Fibroblast of lung (primary cell): ENCODE results near the gene MYH10. TPM values are rescaled to one million over a fixed set of nuclear protein-coding genes. Genes with fewer than 3 reads are reported as not detected.

Source experiments
- DNase-seq, 2 donors: peaks; one replicate each; pipeline versions ENCODE4 v3.0.0 to v3.0.0-alpha.2; 2010; ENCODE audit warnings: low read depth in 2 of 2
- H2AFZ ChIP-seq: 2 replicates; pipeline ENCODE4 v1.5.1; 2012; ENCODE audit warnings: low read length, control low read depth, inconsistent platforms
- H3K27ac ChIP-seq: 2 replicates; pipeline ENCODE4 v1.5.1; 2011; ENCODE audit warnings: low read length, control low read depth; ENCODE audit not compliant: insufficient read depth
- H3K27me3 ChIP-seq: 2 replicates; pipeline ENCODE4 v1.5.1; 2011; ENCODE audit warnings: mild to moderate bottlenecking, low read length; ENCODE audit not compliant: control insufficient read depth, insufficient read depth
- H3K36me3 ChIP-seq: 2 replicates; pipeline ENCODE4 v1.5.1; 2011; ENCODE audit warnings: low read length; ENCODE audit not compliant: control insufficient read depth, insufficient read depth
- H3K4me1 ChIP-seq: 2 replicates; pipeline ENCODE4 v1.5.1; 2011; ENCODE audit warnings: low read length; ENCODE audit not compliant: control insufficient read depth, insufficient read depth; ENCODE audit errors: extremely low read depth
- H3K4me2 ChIP-seq: 2 replicates; pipeline ENCODE4 v1.5.1; 2011; ENCODE audit warnings: low read length, control low read depth; ENCODE audit not compliant: insufficient read depth; ENCODE audit errors: extremely low read depth
- H3K4me3 ChIP-seq, 4 experiments: fragments of 200-600 bp in 1 of 4; sonication (generic) in 1 of 4; replicated peaks in 1 of 4; 2 replicates each; pipeline ENCODE4 v1.5.1; 2011 to 2016; ENCODE audit warnings: low read length in 4 of 4, low read depth in 3 of 4, mild to moderate bottlenecking in 3 of 4, control low read depth in 2 of 4, inconsistent platforms in 1 of 4, mixed read lengths in 1 of 4; ENCODE audit not compliant: insufficient read depth in 1 of 4; ENCODE audit errors: control extremely low read depth in 1 of 4
- H3K79me2 ChIP-seq: 2 replicates; pipeline ENCODE4 v1.5.1; 2012; ENCODE audit warnings: mild to moderate bottlenecking, low read length, inconsistent platforms; ENCODE audit not compliant: control insufficient read depth, insufficient read depth
- H3K9ac ChIP-seq: 2 replicates; pipeline ENCODE4 v1.5.1; 2011; ENCODE audit warnings: mild to moderate bottlenecking, low read length, control low read depth; ENCODE audit not compliant: insufficient read depth
- H3K9me3 ChIP-seq: 2 replicates; pipeline ENCODE4 v1.5.1; 2012; ENCODE audit warnings: low read depth, low read length; ENCODE audit not compliant: control insufficient read depth, insufficient read depth
- H4K20me1 ChIP-seq: 2 replicates; pipeline ENCODE4 v1.5.1; 2011; ENCODE audit warnings: low read length; ENCODE audit not compliant: control insufficient read depth, insufficient read depth; ENCODE audit errors: extremely low read depth
- CTCF ChIP-seq, 2 donors: IDR thresholded peaks in 1 of 2; conservative IDR thresholded peaks in 1 of 2; 1 replicate in 1 of 2; 2 replicates in 1 of 2; pipeline ENCODE4 v1.5.1; 2011 to 2012; ENCODE audit warnings: low read length in 2 of 2, control low read depth in 1 of 2, inconsistent platforms in 1 of 2, low read depth in 1 of 2, mild to moderate bottlenecking in 1 of 2
- EZH2 ChIP-seq: IDR thresholded peaks from 2 replicates; pipeline ENCODE4 v1.5.1; 2012; ENCODE audit warnings: low read length, control low read depth, mild to moderate bottlenecking; ENCODE audit errors: missing control alignments
- polyA plus RNA-seq, 2 donors: library from polyadenylated mRNA; depleted of rRNA in 1 of 2; stranded (reverse) in 1 of 2; unstranded in 1 of 2; fragments of >200 nt; gene quantifications; 2 replicates each; pipeline ENCODE4 v1.2.1, GENCODE V29; 2011 to 2012; ENCODE audit warnings: missing spikeins in 1 of 2
- total RNA-seq: library from RNA; depleted of rRNA; stranded (reverse); fragments of >200 nt; gene quantifications from 2 replicates; pipeline ENCODE4 v1.2.1, GENCODE V29; 2014

The MYH10 gene
- total and polyA plus RNA-seq, 2 donors (not counting 1 experiment from before 2014, with no cell fraction given): 54.6 to 104 TPM

DNA sequence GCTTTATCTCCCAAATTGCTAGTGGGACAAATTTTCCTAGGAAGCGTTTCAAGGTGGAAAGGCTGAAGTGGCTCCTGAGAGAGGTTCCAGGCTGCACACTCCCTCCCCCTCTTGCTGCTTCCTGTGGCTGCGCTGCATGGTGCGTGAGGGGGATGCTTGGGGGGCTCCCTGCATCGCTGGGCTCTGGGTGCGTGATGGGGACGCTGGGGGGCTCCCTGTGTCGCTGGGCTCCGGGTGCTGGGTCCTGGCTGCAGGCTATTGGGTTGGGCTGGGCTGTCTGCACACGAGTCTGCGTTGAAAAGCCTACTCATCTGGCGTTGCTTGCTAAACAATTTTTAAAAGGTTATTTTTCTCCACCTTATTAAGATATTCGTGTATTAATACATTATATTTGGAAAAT, 164.8 kb downstream of the MYH10 start:
- Histone ChIP-seq H2AFZ (no peak overlapping the region), H3K27me3 (no peaks in the 10 kb centered on the region), H3K79me2 (peaks cover 39% of the 10 kb centered on the region), H3K36me3 (peaks cover 27% of the 10 kb centered on the region), H3K9ac (no peak overlapping the region), H3K4me3 (no peak overlapping the region), H3K4me1 (peaks cover 8% of the 10 kb centered on the region), H3K4me2 (no peak overlapping the region), H3K9me3 (no peaks in the 10 kb centered on the region), H3K27ac (no peak overlapping the region), H4K20me1 (no peaks in the 10 kb centered on the region)
- DNase-seq: no peak
- TF ChIP-seq EZH2 (no peak), CTCF (conservative IDR thresholded peaks at IDR 0.05 in 1 of 2, IDR thresholded peaks at IDR 0.05 in 1 of 2; ENCODE audit: low read depth in 1 of 2, low read length in 2 of 2) (no peak)

- Histone ChIP-seq H3K9ac (no peak overlapping the region), H3K4me1 (peaks cover 4% of the 10 kb centered on the region), H3K36me3 (peaks cover 25% of the 10 kb centered on the region), H3K4me3 (no peak overlapping the region), H3K27me3 (no peaks in the 10 kb centered on the region), H3K4me2 (no peak overlapping the region), H3K27ac (no peak overlapping the region), H3K79me2 (peaks cover 39% of the 10 kb centered on the region), H4K20me1 (no peaks in the 10 kb centered on the region), H2AFZ (no peak overlapping the region), H3K9me3 (no peaks in the 10 kb centered on the region)
- TF ChIP-seq CTCF (conservative IDR thresholded peaks at IDR 0.05 in 1 of 2, IDR thresholded peaks at IDR 0.05 in 1 of 2; ENCODE audit: low read depth in 1 of 2, low read length in 2 of 2): no peak
- TF ChIP-seq EZH2: no peak
- DNase-seq: peak in 1 of 2 donors; percentile 16
These were observed 165.2 kb downstream of the MYH10 start for GRCh38 chr17:8465356-8465755.

DNA sequence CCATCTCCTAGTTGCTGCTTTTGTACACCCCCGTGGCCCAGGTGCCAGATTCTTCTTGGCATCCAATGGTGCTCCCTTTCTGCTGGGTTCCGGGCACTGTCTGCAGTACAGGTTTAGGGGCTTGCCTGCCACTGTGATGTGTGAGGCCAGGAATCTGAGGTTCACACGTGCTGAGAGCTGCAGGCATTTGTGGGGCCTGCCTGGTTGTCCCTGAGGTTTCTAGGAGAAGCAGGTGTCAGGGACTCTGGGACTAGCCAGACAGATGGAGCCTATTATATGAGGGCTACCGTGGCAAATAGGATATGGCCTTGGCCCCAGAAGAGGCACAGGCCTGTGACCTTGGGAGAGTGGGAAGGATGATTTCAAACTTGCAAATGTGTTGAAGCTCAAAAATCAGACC, 165.6 kb downstream of the MYH10 start:
- no peak overlapping the region for H2AFZ ChIP-seq
- TF ChIP-seq EZH2: no peak
- no peak for TF ChIP-seq CTCF (conservative IDR thresholded peaks at IDR 0.05 in 1 of 2, IDR thresholded peaks at IDR 0.05 in 1 of 2; ENCODE audit: low read depth in 1 of 2, low read length in 2 of 2)
- peaks cover 37% of the 10 kb centered on the region for H3K79me2 ChIP-seq
- H4K20me1 ChIP-seq: no peaks in the 10 kb centered on the region
- no peak overlapping the region for H3K4me3 ChIP-seq
- H3K4me1 ChIP-seq: peaks cover 3% of the 10 kb centered on the region
- no peak overlapping the region for H3K4me2 ChIP-seq
- H3K9me3 ChIP-seq: no peaks in the 10 kb centered on the region
- H3K9ac ChIP-seq: no peak overlapping the region
- no peaks in the 10 kb centered on the region for H3K27me3 ChIP-seq
- H3K36me3 ChIP-seq: peaks cover 28% of the 10 kb centered on the region
- no peak for DNase-seq
- no peak overlapping the region for H3K27ac ChIP-seq
